T-cell (primary cell): ENCODE results near the gene RPS27A. TPM values are rescaled to one million over a fixed set of nuclear protein-coding genes. Genes with fewer than 3 reads are reported as not detected.
A peak's percentile ranks its signal among the peaks of the same experiment; 100 is the strongest.
"Not testable (repeated sequence)": the region's sequence is repeated elsewhere in the genome, so short reads cannot be mapped to it uniquely, and the experiment has no call there.

Experiments used
- ATAC-seq, 4 experiments: fragments of 200-7000 bp in 3 of 4; fragments of 150-1000 bp in 1 of 4; cut with Tn5 transposase; replicated peaks in 1 of 4; 1 replicate in 3 of 4; 2 replicates in 1 of 4; pipeline ENCODE4 v1.10.0; 2021; ENCODE audit warnings: moderate library complexity in 3 of 4, mild to moderate bottlenecking in 2 of 4, moderate number of reproducible peaks in 1 of 4
- CTCF ChIA-PET, 2 donors: fragments of 300-600 bp; sonication (Branson Sonifier 250); formaldehyde crosslinking; loops; one replicate each; lab custom pipeline; 2022; ENCODE audit warnings: antibody characterized with exemption in 2 of 2; lab: Charles Lee
- POLR2A ChIA-PET, 2 donors: fragments of 300-600 bp; sonication (Branson Sonifier 250); formaldehyde crosslinking; loops; one replicate each; lab custom pipeline; 2022; ENCODE audit warnings: antibody characterized with exemption in 2 of 2; lab: Charles Lee
- DNase-seq, 35 experiments: peaks; one replicate each; pipeline versions ENCODE4 v3.0.0 to v3.0.0-alpha.2; 2013 to 2023
- H3K27ac ChIP-seq: one replicate; pipeline ENCODE4 v1.5.1; 2013; ENCODE audit warnings: low read length
- H3K27me3 ChIP-seq, 2 experiments: replicated peaks in 1 of 2; 1 replicate in 1 of 2; 2 replicates in 1 of 2; pipeline versions ENCODE4 v1.6.1 to v1.7.0; 2013; ENCODE audit warnings: low read length in 1 of 2, mixed read lengths in 1 of 2; ENCODE audit not compliant: control insufficient read depth in 2 of 2, insufficient read depth in 2 of 2; ENCODE audit errors: extremely low read depth in 1 of 2
- H3K36me3 ChIP-seq, 2 donors: 1 replicate in 1 of 2; 2 replicates in 1 of 2; pipeline versions ENCODE4 v1.6.1 to v1.7.0; 2013; ENCODE audit warnings: low read length in 1 of 2; ENCODE audit not compliant: control insufficient read depth in 2 of 2, insufficient read depth in 1 of 2; ENCODE audit errors: extremely low read depth in 1 of 2
- H3K4me1 ChIP-seq, 2 experiments: 1 replicate in 1 of 2; 2 replicates in 1 of 2; pipeline versions ENCODE4 v1.6.1 to v1.7.0; 2013; ENCODE audit warnings: low read length in 2 of 2, mixed read lengths in 1 of 2; ENCODE audit not compliant: insufficient read depth in 2 of 2, control insufficient read depth in 1 of 2; ENCODE audit errors: extremely low read depth in 1 of 2
- H3K4me3 ChIP-seq, 2 donors: 1 replicate in 1 of 2; 2 replicates in 1 of 2; pipeline versions ENCODE4 v1.5.1 to v1.7.0; 2013; ENCODE audit warnings: mild to moderate bottlenecking in 2 of 2, low read length in 1 of 2, moderate library complexity in 1 of 2; ENCODE audit not compliant: control insufficient read depth in 1 of 2; ENCODE audit errors: extremely low read depth in 1 of 2
- H3K9me3 ChIP-seq: 2 replicates; pipeline ENCODE4 v1.7.0; 2013
- H3K27ac Mint-ChIP-seq, 2 donors: one replicate each; pipeline ENCODE4 v1.8.0; 2020 to 2021; ENCODE audit warnings: mild to moderate bottlenecking in 2 of 2, mixed read lengths in 2 of 2
- H3K27me3 Mint-ChIP-seq, 2 donors: one replicate each; pipeline ENCODE4 v1.8.0; 2021 to 2022; ENCODE audit warnings: mixed read lengths in 2 of 2
- H3K36me3 Mint-ChIP-seq: one replicate; pipeline ENCODE4 v1.8.0; 2021; ENCODE audit warnings: mixed read lengths
- H3K4me1 Mint-ChIP-seq, 3 donors: one replicate each; pipeline ENCODE4 v1.8.0; 2020 to 2022; ENCODE audit warnings: mixed read lengths in 3 of 3, mild to moderate bottlenecking in 1 of 3
- H3K4me3 Mint-ChIP-seq, 3 donors: one replicate each; pipeline ENCODE4 v1.8.0; 2020 to 2022; ENCODE audit warnings: mild to moderate bottlenecking in 3 of 3, mixed read lengths in 3 of 3, moderate library complexity in 3 of 3
- H3K9me3 Mint-ChIP-seq, 3 donors: one replicate each; pipeline ENCODE4 v1.8.0; 2020 to 2022; ENCODE audit warnings: mixed read lengths in 3 of 3
- WGBS: methylation state at CpG from one replicate; pipeline ENCODE4 v1.1.5; 2013; ENCODE audit warnings: missing lambda C conversion rate; ENCODE audit not compliant: insufficient coverage; 5-methylcytosine and 5-hydroxymethylcytosine counted together
- total RNA-seq, 35 experiments: library from RNA in 6 of 35; stranded (reverse) in 6 of 35; fragments of 120-200 nt in 1 of 35; gene quantifications; one replicate each; pipeline versions ENCODE4 v1.2.1 to v1.2.4 and lab custom pipeline; 2013 to 2026

Gene RPS27A
- total RNA-seq, 5 donors from 2014 or later (not counting 1 experiment from before 2014, with no cell fraction given) = 1,619 to 1,934 (median 1,876) TPM

GRCh38 chr2:55227437-55228225 is 4.9 kb upstream of the RPS27A start:
- H3K27me3 Mint-ChIP-seq, CTCF ChIA-PET, H3K4me3 ChIP-seq, H3K9me3 ChIP-seq, H3K27me3 ChIP-seq, H3K36me3 ChIP-seq, POLR2A ChIA-PET, H3K36me3 Mint-ChIP-seq, H3K9me3 Mint-ChIP-seq: not testable (repeated sequence)
- Histone ChIP-seq H3K4me1 (peaks cover 18 to 34% of the 10 kb centered on the region in 2 experiments), H3K27ac (peak overlapping the region; percentile 62)
- 0% methylated on average over 1 of the region's 7 CpGs for WGBS
- DNase-seq = peak in 1 of 35 experiments; percentile 40
- Mint-ChIP-seq H3K27ac (peak overlapping the region; percentile 90 to 92), H3K4me3 (peak overlapping the region; percentile 25 to 52 (median 32)), H3K4me1 (peaks cover 49 to 53% (median 50%) of the 10 kb centered on the region in 3 donors)
- peak in 2 of 4 experiments; percentile 19 to 20 for ATAC-seq

- H3K27me3 ChIP-seq = no peaks in the 10 kb centered on the region
- peak overlapping the region; percentile 62 for H3K27ac ChIP-seq
- peaks cover 2% of the 10 kb centered on the region for H3K36me3 Mint-ChIP-seq
- H3K4me1 Mint-ChIP-seq = peaks cover 47 to 53% (median 48%) of the 10 kb centered on the region in 3 donors
- CTCF ChIA-PET = no interaction called here
- peaks cover 0 to 5% (median 0%) of the 10 kb centered on the region in 3 donors for H3K9me3 Mint-ChIP-seq
- ATAC-seq (no peak), DNase-seq (no peak)
- H3K9me3 ChIP-seq = no peaks in the 10 kb centered on the region
- peaks cover 15 to 32% of the 10 kb centered on the region in 2 experiments for H3K4me1 ChIP-seq
- H3K27ac Mint-ChIP-seq = peak overlapping the region; percentile 90 to 92
- H3K36me3 ChIP-seq = peaks cover 0 to 4% of the 10 kb centered on the region in 2 donors
- POLR2A ChIA-PET = no interaction called here
- peak overlapping the region; percentile 25 to 52 (median 32) for H3K4me3 Mint-ChIP-seq
- no peaks in the 10 kb centered on the region for H3K27me3 Mint-ChIP-seq
- H3K4me3 ChIP-seq = no peak overlapping the region
These were observed 4.3 kb upstream of the RPS27A start for GRCh38 chr2:55228226-55228563.

GRCh38 chr2:55229221-55229620 is 3.3 kb upstream of the RPS27A start:
- ATAC-seq (no peak), DNase-seq (no peak)
- Histone ChIP-seq H3K36me3 (peaks cover 4 to 9% of the 10 kb centered on the region in 2 donors), H3K4me3 (no peak overlapping the region), H3K27ac (no peak overlapping the region), H3K4me1 (peaks cover 20 to 37% of the 10 kb centered on the region in 2 experiments), H3K9me3 (no peaks in the 10 kb centered on the region), H3K27me3 (no peaks in the 10 kb centered on the region)
- Mint-ChIP-seq H3K36me3 (peaks cover 9% of the 10 kb centered on the region), H3K9me3 (peaks cover 0 to 5% (median 0%) of the 10 kb centered on the region in 3 donors), H3K27ac (peak overlapping the region; percentile 37 to 68), H3K4me3 (no peak overlapping the region), H3K27me3 (no peaks in the 10 kb centered on the region), H3K4me1 (peaks cover 56 to 63% (median 57%) of the 10 kb centered on the region in 3 donors)
- 100% methylated on average over 2 of the region's 2 CpGs for WGBS
- ChIA-PET POLR2A (no interaction called here), CTCF (no interaction called here)

- ATAC-seq (no peak), DNase-seq (no peak)
- ChIA-PET CTCF (no interaction called here), POLR2A (no interaction called here)
- no peaks in the 10 kb centered on the region for H3K9me3 ChIP-seq
- peaks cover 0 to 23% of the 10 kb centered on the region in 2 donors for H3K36me3 ChIP-seq
- 100% methylated on average over 3 of the region's 3 CpGs for WGBS
- peaks cover 25 to 35% of the 10 kb centered on the region in 2 experiments for H3K4me1 ChIP-seq
- peaks cover 0 to 5% (median 0%) of the 10 kb centered on the region in 3 donors for H3K9me3 Mint-ChIP-seq
- H3K27me3 Mint-ChIP-seq = no peaks in the 10 kb centered on the region
- peaks cover 20% of the 10 kb centered on the region for H3K36me3 Mint-ChIP-seq
- H3K4me3 Mint-ChIP-seq = peak overlapping the region; percentile 98 to 100 (median 99)
- peak overlapping the region; percentile 12 to 45 for H3K27ac Mint-ChIP-seq
- H3K4me1 Mint-ChIP-seq = peaks cover 69 to 70% (median 69%) of the 10 kb centered on the region in 3 donors
- no peaks in the 10 kb centered on the region for H3K27me3 ChIP-seq
- no peak overlapping the region for H3K27ac ChIP-seq
- H3K4me3 ChIP-seq = no peak overlapping the region
These were observed 1.9 kb upstream of the RPS27A start for GRCh38 chr2:55230551-55230950.

- no peaks in the 10 kb centered on the region for H3K27me3 Mint-ChIP-seq
- H3K4me3 Mint-ChIP-seq = peak overlapping the region; percentile 98 to 100 (median 99)
- Histone ChIP-seq H3K9me3 (no peaks in the 10 kb centered on the region), H3K27me3 (no peaks in the 10 kb centered on the region), H3K4me3 (peak overlapping the region; percentile 94 to 98), H3K4me1 (peaks cover 25 to 35% of the 10 kb centered on the region in 2 experiments), H3K36me3 (peaks cover 0 to 33% of the 10 kb centered on the region in 2 donors), H3K27ac (peak overlapping the region; percentile 99)
- H3K36me3 Mint-ChIP-seq = peaks cover 25% of the 10 kb centered on the region
- POLR2A ChIA-PET = interaction anchor here in 1 of 2 donors (0.7 kb wide), 1 partner anchor 15 kb away, joined by 3 read pairs; no protein-coding TSS in a partner anchor
- WGBS = 11% methylated on average over 5 of the region's 13 CpGs
- DNase-seq (no peak), ATAC-seq (peak in 2 of 4 experiments; percentile 2 to 9)
- peaks cover 66 to 75% (median 71%) of the 10 kb centered on the region in 3 donors for H3K4me1 Mint-ChIP-seq
- H3K9me3 Mint-ChIP-seq = peaks cover 0 to 5% (median 0%) of the 10 kb centered on the region in 3 donors
- H3K27ac Mint-ChIP-seq = peak overlapping the region; percentile 98 to 99
- CTCF ChIA-PET = no interaction called here
These were observed 873 bp upstream of the RPS27A start for GRCh38 chr2:55231546-55232083.
